ENCODE data around the gene COX7B. TPM values are rescaled to one million over a fixed set of nuclear protein-coding genes. Genes with fewer than 3 reads are reported as not detected.
"Not testable (repeated sequence)": the region's sequence is repeated elsewhere in the genome, so short reads cannot be mapped to it uniquely, and the experiment has no call there.

COX7B gene
- 174 TPM for total RNA-seq
- long read RNA-seq, transcript COX7B-203 (3 exons, 2,471 nt), result major isoform, 18 of 18 reads
- long read RNA-seq, partial matches to known transcripts, result 0 of 18 reads
- long read RNA-seq, other reads (novel, unspliced or antisense), result 0 of 18 reads

GRCh38 chrX:77899081-77899828, at the start of gene COX7B:
COX7B (plus strand) TSS chrX:77899468; CDS start chrX:77899554, 86 bp downstream.
- Histone ChIP-seq H3K4me1 (peaks cover 15% of the 10 kb centered on the region), H3K27ac (peak within 1 kb of the TSS; percentile 88), H3K4me3 (peak within 1 kb of the TSS; percentile 72), H3K27me3 (no peaks in the 10 kb centered on the region), H3K9me3 (no peaks in the 10 kb centered on the region), H3K36me3 (peaks cover 4% of the 10 kb centered on the region)
- DNase-seq (no peak), ATAC-seq (peak; percentile 85)
- TF ChIP-seq CTCF (IDR thresholded peaks at IDR 0.05), result peak; percentile 44
- intact Hi-C loops (cut with DNase I), result no loop called here

- Histone ChIP-seq H3K9me3 (no peaks in the 10 kb centered on the region), H3K4me3 (no peak overlapping the region), H3K27ac (no peak overlapping the region), H3K4me1 (no peaks in the 10 kb centered on the region), H3K36me3 (peaks cover 20% of the 10 kb centered on the region), H3K27me3 (no peaks in the 10 kb centered on the region)
- no peak for TF ChIP-seq CTCF (IDR thresholded peaks at IDR 0.05)
- DNase-seq (no peak), ATAC-seq (no peak)
- intact Hi-C loops (cut with DNase I), result no loop called here
These were observed 23.9 kb upstream of the COX7B start for GRCh38 chrX:77875372-77875771.

- intact Hi-C loops (cut with DNase I); ATAC-seq; H3K27me3 ChIP-seq: not testable (repeated sequence)
These were observed 17.9 kb upstream of the COX7B start for GRCh38 chrX:77881418-77881817.

GRCh38 chrX:77892887-77893286, 6.4 kb upstream of the COX7B start:
- H3K27me3 ChIP-seq, result no peaks in the 10 kb centered on the region
- H3K36me3 ChIP-seq, result no peaks in the 10 kb centered on the region
- TF ChIP-seq CTCF (IDR thresholded peaks at IDR 0.05), result no peak
- H3K9me3 ChIP-seq, result no peaks in the 10 kb centered on the region
- ATAC-seq, result no peak
- intact Hi-C loops (cut with DNase I), result no loop called here
- no peak for DNase-seq
- no peak overlapping the region for H3K27ac ChIP-seq
- H3K4me3 ChIP-seq, result no peak overlapping the region
- H3K4me1 ChIP-seq, result peaks cover 6% of the 10 kb centered on the region

More at GRCh38 chrX:77881418-77881817, 17.9 kb upstream of the COX7B start:
- not testable (repeated sequence) for H3K27ac ChIP-seq, H3K36me3 ChIP-seq, H3K4me3 ChIP-seq, H3K4me1 ChIP-seq, H3K9me3 ChIP-seq, DNase-seq

GRCh38 chrX:77893713-77894112, 5.6 kb upstream of the COX7B start:
- Histone ChIP-seq H3K27me3 (no peaks in the 10 kb centered on the region), H3K27ac (no peak overlapping the region), H3K36me3 (no peaks in the 10 kb centered on the region), H3K4me1 (peaks cover 6% of the 10 kb centered on the region), H3K4me3 (peak overlapping the region; percentile 66), H3K9me3 (no peaks in the 10 kb centered on the region)
- intact Hi-C loops (cut with DNase I), result no loop called here
- DNase-seq (no peak), ATAC-seq (no peak)
- TF ChIP-seq CTCF (IDR thresholded peaks at IDR 0.05), result no peak

Data from upper lobe of right lung (tissue), 1 donor.